ENCODE measurements around the gene MCTP1.

The MCTP1 gene

GRCh38 chr5:94694671-94695070 is 590.2 kb downstream of the MCTP1 start:
- no peak for DNase-seq (ENCODE audit: low read depth)

- DNase-seq (ENCODE audit: low read depth), result no peak
Measured at GRCh38 chr5:94693845-94694370, 591.0 kb downstream of the MCTP1 start.

GRCh38 chr5:94693043-94693822 is 591.7 kb downstream of the MCTP1 start:
- no peak for DNase-seq (ENCODE audit: low read depth)

- DNase-seq (ENCODE audit: low read depth), result no peak
Measured at GRCh38 chr5:94692581-94692980, 592.3 kb downstream of the MCTP1 start.

- no peak for DNase-seq (ENCODE audit: low read depth)
Measured at GRCh38 chr5:94691949-94692348, 592.9 kb downstream of the MCTP1 start.

GRCh38 chr5:94691291-94691690 is 593.6 kb downstream of the MCTP1 start:
- no peak for DNase-seq (ENCODE audit: low read depth)

- no peak for DNase-seq (ENCODE audit: low read depth)
Measured at GRCh38 chr5:94690778-94691177, 594.1 kb downstream of the MCTP1 start.

- no peak for DNase-seq (ENCODE audit: low read depth)
Measured at GRCh38 chr5:94689908-94690307, 595.0 kb downstream of the MCTP1 start.

GRCh38 chr5:94682814-94683520 is 601.9 kb downstream of the MCTP1 start:
- DNase-seq (ENCODE audit: low read depth), result no peak

GRCh38 chr5:94675965-94676618 is 608.8 kb downstream of the MCTP1 start:
- DNase-seq (ENCODE audit: low read depth), result no peak

- no peak for DNase-seq (ENCODE audit: low read depth)
Measured at GRCh38 chr5:94674490-94675382, 610.2 kb downstream of the MCTP1 start.

GRCh38 chr5:94672746-94673145 is 612.1 kb downstream of the MCTP1 start:
- DNase-seq (ENCODE audit: low read depth), result no peak

GRCh38 chr5:94670726-94671125 is 614.2 kb downstream of the MCTP1 start:
- no peak for DNase-seq (ENCODE audit: low read depth)

- DNase-seq (ENCODE audit: low read depth), result no peak
Measured at GRCh38 chr5:94667937-94668336, 617.0 kb downstream of the MCTP1 start.

- no peak for DNase-seq (ENCODE audit: low read depth)
Measured at GRCh38 chr5:94661086-94661485, 623.8 kb downstream of the MCTP1 start.

- no peak for DNase-seq (ENCODE audit: low read depth)
Measured at GRCh38 chr5:94660506-94660905, 624.4 kb downstream of the MCTP1 start.

- DNase-seq (ENCODE audit: low read depth), result no peak
Measured at GRCh38 chr5:94658272-94658671, 626.6 kb downstream of the MCTP1 start.

All from activated T-helper 1 cell treated with Interleukin-2 at 50 U/mL for 16 hours (primary cell).